Measurements from ENCODE around the gene GFOD2. TPM values are rescaled to one million over a fixed set of nuclear protein-coding genes. Genes with fewer than 3 reads are reported as not detected.

The GFOD2 gene
- total RNA-seq, 1 donor from 2014 or later, result 32.4 TPM

- peaks cover 7% of the 10 kb centered on the region for H4K20me1 ChIP-seq (ENCODE audit: insufficient read depth, low read length)
- H3K36me3 ChIP-seq (ENCODE audit: insufficient read depth, low read length), result no peaks in the 10 kb centered on the region
- H3K9ac ChIP-seq (ENCODE audit: low read length), result no peak overlapping the region
- no peak overlapping the region for H3K4me2 ChIP-seq (ENCODE audit: low read length)
- no peaks in the 10 kb centered on the region for H3K9me3 ChIP-seq (ENCODE audit: insufficient read depth, low read depth, low read length)
- Mint-ChIP-seq H3K36me3 (ENCODE audit: low read depth, unreplicated experiment) (peaks cover 8% of the 10 kb centered on the region), H3K27ac (ENCODE audit: unreplicated experiment) (no peak overlapping the region), H3K27me3 (ENCODE audit: low read depth, unreplicated experiment) (no peaks in the 10 kb centered on the region), H3K4me3 (ENCODE audit: unreplicated experiment) (no peak overlapping the region), H3K4me1 (ENCODE audit: low read depth, unreplicated experiment) (no peaks in the 10 kb centered on the region), H3K9me3 (ENCODE audit: unreplicated experiment) (no peaks in the 10 kb centered on the region)
- H3K4me3 ChIP-seq (ENCODE audit: insufficient read depth, low read depth, low read length), result no peak overlapping the region
- no peaks in the 10 kb centered on the region for H3K27me3 ChIP-seq (ENCODE audit: insufficient read depth, low read length)
- H3K79me2 ChIP-seq (ENCODE audit: insufficient read depth, low read length), result no peaks in the 10 kb centered on the region
- no peak overlapping the region for H2AFZ ChIP-seq (ENCODE audit: low read depth, low read length)
- no peak overlapping the region for H3K27ac ChIP-seq (ENCODE audit: low read depth, low read length)
- FAIRE-seq, result no peak
- peaks cover 15% of the 10 kb centered on the region for H3K4me1 ChIP-seq (ENCODE audit: insufficient read depth, low read length)
- no peak for DNase-seq (ENCODE audit: low read depth)
- no peak for TF ChIP-seq EZH2 (IDR thresholded peaks at IDR 0.05; ENCODE audit: insufficient read depth, low read length)
- TF ChIP-seq, protein P1, sequence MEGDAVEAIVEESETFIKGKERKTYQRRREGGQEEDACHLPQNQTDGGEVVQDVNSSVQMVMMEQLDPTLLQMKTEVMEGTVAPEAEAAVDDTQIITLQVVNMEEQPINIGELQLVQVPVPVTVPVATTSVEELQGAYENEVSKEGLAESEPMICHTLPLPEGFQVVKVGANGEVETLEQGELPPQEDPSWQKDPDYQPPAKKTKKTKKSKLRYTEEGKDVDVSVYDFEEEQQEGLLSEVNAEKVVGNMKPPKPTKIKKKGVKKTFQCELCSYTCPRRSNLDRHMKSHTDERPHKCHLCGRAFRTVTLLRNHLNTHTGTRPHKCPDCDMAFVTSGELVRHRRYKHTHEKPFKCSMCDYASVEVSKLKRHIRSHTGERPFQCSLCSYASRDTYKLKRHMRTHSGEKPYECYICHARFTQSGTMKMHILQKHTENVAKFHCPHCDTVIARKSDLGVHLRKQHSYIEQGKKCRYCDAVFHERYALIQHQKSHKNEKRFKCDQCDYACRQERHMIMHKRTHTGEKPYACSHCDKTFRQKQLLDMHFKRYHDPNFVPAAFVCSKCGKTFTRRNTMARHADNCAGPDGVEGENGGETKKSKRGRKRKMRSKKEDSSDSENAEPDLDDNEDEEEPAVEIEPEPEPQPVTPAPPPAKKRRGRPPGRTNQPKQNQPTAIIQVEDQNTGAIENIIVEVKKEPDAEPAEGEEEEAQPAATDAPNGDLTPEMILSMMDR (IDR thresholded peaks at IDR 0.05; ENCODE audit: insufficient read depth, low read depth, low read length), result no peak
Measured at GRCh38 chr16:67672306-67672705, 46.8 kb downstream of the GFOD2 start.

DNA sequence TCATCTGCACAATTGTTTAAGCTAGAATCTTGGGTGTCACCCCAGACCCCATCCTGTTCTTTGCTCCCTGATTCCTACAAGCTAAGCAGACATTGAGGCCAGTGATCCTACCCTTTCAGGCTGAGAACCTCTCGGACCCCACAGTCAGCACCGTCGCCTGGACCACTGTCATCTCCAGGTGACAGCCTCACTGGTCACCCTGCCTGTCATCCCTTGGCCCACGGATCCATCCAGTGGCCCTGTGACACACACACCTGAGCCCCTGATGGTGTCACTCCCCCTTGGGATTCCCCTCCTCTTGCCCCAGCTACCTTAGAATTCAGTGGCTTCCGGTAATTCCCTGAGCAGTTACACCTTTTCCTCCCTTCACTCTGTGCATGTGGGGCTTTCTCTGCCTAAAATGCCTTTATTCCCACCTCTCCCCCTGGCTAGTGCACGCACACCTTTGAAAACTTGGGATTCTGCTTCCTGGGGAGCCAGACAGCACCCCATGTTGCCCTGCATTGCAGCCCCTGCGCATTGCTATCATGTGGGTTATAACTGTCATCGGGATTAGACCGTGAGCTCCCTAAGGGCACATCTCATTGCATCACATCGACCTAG lies 49.5 kb downstream of the GFOD2 start:
- no peak for FAIRE-seq

More for the DNA sequence above, 49.5 kb downstream of the GFOD2 start:
- DNase-seq (ENCODE audit: low read depth), result no peak
- Histone ChIP-seq H3K79me2 (ENCODE audit: insufficient read depth, low read length) (no peaks in the 10 kb centered on the region), H3K9me3 (ENCODE audit: insufficient read depth, low read depth, low read length) (no peaks in the 10 kb centered on the region), H4K20me1 (ENCODE audit: insufficient read depth, low read length) (peaks cover 4% of the 10 kb centered on the region), H3K27me3 (ENCODE audit: insufficient read depth, low read length) (no peaks in the 10 kb centered on the region), H3K4me2 (ENCODE audit: low read length) (no peak overlapping the region), H2AFZ (ENCODE audit: low read depth, low read length) (no peak overlapping the region), H3K4me3 (ENCODE audit: insufficient read depth, low read depth, low read length) (no peak overlapping the region), H3K36me3 (ENCODE audit: insufficient read depth, low read length) (no peaks in the 10 kb centered on the region), H3K9ac (ENCODE audit: low read length) (no peak overlapping the region), H3K27ac (ENCODE audit: low read depth, low read length) (no peak overlapping the region), H3K4me1 (ENCODE audit: insufficient read depth, low read length) (peaks cover 23% of the 10 kb centered on the region)
- TF ChIP-seq, protein P1 (IDR thresholded peaks at IDR 0.05; ENCODE audit: insufficient read depth, low read depth, low read length), result no peak
- no peak for TF ChIP-seq EZH2 (IDR thresholded peaks at IDR 0.05; ENCODE audit: insufficient read depth, low read length)
- H3K4me1 Mint-ChIP-seq (ENCODE audit: low read depth, unreplicated experiment), result peaks cover 3% of the 10 kb centered on the region
- H3K27me3 Mint-ChIP-seq (ENCODE audit: low read depth, unreplicated experiment), result peaks cover 1% of the 10 kb centered on the region
- no peak overlapping the region for H3K4me3 Mint-ChIP-seq (ENCODE audit: unreplicated experiment)
- peaks cover 5% of the 10 kb centered on the region for H3K36me3 Mint-ChIP-seq (ENCODE audit: low read depth, unreplicated experiment)
- peak overlapping the region; percentile 26 for H3K27ac Mint-ChIP-seq (ENCODE audit: unreplicated experiment)
- no peaks in the 10 kb centered on the region for H3K9me3 Mint-ChIP-seq (ENCODE audit: unreplicated experiment)

All from astrocyte (in vitro differentiated cells and primary cell).